ELR (cell line): Measurements from ENCODE around the gene TMEM50A.
"Not testable (repeated sequence)": the region's sequence is repeated elsewhere in the genome, so short reads cannot be mapped to it uniquely, and the experiment has no call there.

ENCODE experiments used
- DNase-seq: peaks from one replicate; pipeline ENCODE4 v3.0.0-alpha.2; 2015; ENCODE audit warnings: low read depth

TMEM50A gene

DNA sequence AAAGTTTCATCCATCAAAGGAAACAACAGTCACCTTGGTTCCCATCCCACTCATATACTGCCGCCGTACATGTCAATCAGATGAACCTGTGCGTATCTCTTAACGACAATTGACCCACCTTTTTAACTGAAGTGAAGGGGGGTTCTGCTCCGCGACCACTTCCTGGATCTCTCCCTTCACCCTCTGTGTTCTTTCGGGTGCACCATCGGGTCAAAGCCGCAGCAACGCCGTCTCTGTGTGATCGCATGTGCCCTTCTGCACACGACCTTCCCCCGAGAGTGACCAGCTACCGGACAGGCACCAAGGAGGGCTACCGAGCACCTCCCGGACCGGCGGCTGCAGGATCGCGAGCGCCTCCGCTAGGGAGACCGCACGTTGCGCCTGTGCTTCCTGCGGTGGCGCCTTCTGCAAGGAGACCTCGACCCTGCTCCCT is 1.2 kb upstream of the TMEM50A start:
- DNase-seq, result peak; percentile 22

DNA sequence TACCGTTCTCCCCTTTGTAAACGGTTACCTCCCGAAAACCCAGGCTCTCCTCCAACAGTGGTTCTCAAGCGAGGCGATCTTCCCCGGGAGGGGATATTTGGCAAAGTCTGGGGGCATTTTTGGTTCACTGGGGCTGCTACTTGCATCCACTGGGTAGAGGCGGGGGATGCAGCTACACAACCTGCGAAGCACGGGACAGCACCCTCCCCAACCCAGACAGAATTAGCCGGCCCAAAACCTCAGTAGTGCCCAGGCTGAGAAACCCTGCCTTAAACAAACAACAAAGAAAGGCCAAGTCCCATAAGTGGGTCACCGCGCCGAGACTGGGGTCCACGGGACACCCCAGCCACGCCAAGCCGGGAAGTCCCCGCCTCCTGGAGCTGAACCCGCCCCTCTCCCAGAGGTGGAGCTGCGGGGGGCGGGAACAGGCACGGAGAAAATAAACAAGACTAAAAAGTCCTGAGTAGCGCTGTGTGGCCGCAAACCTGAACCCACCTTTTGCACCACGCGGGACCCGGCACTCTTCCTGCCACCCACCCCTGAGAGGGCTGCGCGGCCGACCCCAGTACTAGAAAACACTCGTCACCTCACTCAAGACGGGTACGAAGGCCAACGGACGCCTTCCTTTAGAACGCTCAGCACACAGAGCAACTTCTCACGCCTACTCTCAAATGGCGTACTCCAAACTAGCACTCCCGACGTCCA is 499 bp upstream of the TMEM50A start:
- DNase-seq, result not testable (repeated sequence)

DNA sequence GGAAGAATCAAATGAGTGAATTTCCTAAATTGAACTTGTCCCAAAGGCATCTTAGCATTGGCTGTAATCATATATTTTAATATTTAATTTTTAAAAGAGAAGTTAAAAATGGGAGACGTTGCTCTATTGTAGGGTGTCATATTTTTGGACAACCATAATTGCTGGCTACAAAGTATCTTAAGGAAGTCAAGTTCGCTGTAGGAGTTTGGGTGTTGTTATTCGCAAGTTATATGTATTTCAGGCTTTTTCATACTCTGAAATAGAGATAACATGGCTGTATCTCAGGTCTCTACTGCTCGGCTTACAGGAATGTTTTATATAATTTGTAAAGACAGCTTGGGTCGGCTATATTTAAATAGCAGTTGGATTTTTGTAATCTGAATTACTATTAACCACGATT is 852 bp downstream of the TMEM50A start:
- DNase-seq, result no peak

DNA sequence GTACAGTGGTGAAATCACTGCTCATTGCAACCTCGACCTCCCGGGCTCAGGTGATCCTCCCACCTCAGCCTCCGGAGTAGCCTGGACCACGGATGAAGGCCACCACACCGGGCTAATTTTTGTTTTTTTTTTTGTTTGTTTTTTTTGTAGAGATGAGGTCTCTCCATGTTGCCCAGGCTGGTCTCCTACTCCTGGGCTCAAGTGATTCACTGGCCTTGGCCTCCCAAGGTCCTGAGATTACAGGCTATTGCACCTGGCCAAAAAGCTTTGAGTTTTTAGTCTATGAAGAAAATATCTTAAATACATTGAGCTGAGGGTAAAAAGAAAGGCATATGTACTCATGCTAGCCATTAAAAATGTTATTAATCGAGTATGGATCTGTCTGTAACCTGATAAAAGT is 3.6 kb downstream of the TMEM50A start:
- DNase-seq, result no peak

DNA sequence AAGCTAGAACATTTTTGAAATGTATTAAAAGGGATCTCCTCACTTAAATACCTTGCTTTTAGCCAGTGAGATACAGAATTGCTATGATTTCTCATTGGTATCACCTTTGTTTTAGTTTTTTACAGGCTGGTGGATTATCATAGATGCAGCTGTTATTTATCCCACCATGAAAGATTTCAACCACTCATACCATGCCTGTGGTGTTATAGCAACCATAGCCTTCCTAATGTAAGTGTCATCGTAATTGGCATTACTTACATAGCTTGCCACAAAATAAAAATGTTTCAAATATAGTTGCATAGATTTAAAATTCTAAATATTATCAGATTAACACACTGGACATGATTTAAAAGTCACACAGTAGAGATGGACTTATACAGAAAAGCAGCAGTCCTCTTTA is 4.7 kb downstream of the TMEM50A start:
- no peak for DNase-seq

DNA sequence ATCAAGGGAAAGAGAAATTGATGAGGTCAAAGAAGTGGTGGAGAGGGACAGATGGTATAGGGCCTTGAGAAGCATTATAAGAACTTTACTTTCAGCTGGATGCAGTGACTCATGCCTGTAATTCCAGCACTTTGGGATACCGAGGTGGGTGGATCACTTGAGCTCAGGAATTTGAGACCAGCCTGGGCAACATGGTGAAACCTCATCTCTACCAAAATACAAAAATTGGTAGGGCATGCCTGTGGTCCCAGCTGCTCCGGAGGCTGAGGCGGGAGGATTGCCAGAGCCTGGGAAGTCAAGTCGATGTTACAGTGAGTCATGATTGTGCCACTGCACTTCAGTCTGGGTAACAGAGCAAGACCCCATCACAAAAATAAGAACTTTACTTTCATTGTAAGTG is 5.7 kb downstream of the TMEM50A start:
- peak; percentile 79 for DNase-seq

DNA sequence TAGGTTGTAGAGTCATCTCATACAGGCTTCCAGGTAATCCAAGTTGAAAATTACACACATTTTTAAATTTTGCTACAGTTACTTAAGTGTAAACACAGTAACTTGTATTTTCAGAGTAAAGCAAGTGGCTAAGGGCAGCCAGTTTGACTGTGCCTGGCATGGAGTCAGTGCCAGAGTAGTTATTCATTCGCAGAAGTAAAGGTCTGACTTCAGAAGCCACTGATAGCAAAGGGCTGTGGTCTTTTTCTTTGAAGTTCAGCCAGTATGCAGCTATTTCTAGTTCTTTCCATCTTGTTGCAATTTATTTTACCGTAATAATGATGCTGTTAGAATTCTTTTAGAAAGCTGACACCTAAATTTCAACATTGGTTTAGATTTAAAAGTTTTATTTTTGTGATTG is 9.4 kb downstream of the TMEM50A start:
- DNase-seq, result no peak

DNA sequence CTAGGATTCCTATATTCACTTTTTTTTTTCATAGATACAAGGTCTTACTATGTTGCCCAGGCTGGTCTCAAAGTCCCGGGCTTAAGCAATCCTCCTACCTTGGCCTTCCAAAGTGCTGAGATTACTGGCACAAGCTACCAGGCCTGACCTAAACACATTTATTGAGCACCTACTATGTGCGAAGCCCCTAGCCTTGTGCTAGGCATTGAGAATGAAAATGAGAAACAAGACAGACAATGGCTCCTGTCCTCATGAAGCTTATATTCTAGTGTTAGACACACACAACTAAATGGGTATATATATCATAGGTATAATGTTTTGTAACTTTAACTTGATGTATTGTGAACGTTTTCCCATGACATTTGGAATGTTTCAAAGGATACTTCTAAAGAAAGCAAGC is 11.5 kb downstream of the TMEM50A start:
- DNase-seq, result no peak

DNA sequence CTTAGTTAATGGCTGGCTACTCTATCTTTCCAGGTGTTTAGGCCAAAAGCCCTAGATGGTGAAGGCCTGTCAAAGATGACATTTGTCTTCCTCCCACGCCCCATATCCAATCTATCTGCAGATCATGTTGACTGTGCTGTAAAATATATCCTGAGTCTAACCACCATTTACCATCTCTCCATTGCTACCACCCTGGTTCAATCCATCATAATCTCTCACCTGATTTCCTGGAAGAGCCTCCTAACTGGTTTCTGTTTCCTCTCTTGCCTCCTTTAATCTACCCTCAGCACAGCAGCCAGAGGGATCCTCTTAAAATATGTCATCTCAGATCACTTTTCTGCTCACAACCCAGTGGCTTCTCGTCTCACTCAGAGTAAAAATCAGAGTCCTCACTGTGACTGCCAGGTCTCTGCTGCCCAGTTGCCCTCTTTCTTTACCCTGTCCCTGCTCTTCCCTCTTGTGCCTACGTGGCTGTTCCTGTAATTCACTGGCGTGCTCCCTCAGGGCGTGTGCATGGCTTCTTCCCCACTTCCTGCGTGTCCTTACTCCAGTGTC is 17.8 kb downstream of the TMEM50A start:
- DNase-seq, result no peak

DNA sequence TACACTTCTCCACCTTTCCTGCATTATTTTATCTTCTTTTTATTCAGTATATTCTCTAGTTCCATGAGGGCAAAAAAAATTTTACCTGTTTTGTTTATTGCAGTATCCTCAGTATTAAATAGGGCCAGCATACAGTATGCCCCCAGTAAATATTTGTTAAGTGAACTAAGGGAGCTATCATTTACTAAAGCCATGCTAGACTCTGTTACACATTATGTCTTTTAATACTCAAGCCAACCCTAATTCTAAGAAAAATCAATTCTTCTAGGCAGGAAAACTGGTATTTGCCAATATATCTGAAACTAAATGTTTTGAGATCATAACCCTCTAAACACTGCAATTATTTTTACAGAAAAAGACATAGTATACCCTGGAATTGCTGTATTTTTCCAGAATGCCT is 18.3 kb downstream of the TMEM50A start:
- no peak for DNase-seq

DNA sequence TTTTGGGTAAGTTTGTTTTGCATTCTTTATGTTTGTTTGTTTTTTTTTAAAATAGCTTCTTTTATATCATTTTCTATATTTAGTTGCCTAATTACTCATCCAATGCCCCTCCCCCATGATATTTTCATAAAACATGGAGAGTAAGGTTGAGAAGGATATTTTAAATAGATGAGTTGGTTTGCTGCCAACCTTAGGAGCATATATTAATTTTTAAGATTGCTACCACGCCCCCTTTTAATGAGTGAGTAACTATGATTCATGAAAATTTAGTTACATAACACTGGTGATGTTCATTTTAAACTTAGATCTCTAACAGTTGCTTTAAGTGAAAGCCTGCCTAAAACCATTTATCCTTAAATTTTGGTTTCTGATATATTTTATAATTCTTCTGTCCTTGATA is 18.7 kb downstream of the TMEM50A start:
- peak; percentile 68 for DNase-seq

DNA sequence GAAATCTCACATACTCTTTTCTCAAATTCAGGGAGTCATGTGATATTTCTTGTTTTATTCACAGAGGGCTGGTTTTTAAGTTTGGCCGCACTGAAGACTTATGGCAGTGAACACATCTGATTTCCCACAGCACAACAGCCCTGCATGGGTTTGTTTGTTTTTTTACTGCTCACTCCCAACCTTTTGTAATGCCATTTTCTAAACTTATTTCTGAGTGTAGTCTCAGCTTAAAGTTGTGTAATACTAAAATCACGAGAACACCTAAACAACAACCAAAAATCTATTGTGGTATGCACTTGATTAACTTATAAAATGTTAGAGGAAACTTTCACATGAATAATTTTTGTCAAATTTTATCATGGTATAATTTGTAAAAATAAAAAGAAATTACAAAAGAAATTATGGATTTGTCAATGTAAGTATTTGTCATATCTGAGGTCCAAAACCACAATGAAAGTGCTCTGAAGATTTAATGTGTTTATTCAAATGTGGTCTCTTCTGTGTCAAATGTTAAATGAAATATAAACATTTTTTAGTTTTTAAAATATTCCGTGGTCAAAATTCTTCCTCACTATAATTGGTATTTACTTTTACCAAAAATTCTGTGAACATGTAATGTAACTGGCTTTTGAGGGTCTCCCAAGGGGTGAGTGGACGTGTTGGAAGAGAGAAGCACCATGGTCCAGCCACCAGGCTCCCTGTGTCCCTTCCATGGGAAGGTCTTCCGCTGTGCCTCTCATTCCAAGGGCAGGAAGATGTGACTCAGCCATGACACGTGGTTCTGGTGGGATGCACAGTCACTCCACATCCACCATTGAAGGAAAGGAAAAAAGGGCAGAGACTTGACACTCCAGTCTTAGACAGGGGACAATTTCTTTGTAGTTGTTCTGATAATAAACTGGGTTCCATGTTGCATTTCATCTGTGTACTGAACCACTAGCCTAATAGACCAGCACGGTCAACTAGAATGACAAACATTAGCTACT is 22.8 kb downstream of the TMEM50A start:
- peak; percentile 91 for DNase-seq

DNA sequence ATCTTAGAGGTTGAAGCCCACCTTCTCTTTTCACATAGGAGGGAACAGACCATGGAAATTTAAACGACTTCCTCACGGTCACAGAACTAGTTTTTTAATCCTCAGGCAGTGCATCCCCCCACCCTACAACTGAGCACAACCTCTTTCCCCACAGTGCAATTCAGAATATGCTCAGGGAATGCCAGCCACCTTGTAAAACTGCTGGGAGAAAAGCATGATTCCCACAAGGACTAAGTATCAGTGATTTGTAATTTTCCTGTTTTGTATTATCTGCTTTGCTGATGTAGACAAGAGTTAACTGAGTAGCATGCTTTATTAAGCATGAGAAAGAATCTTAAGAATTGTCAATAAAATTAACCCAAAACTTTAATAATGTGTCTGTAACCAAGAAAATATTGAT is 23.8 kb downstream of the TMEM50A start:
- no peak for DNase-seq

DNA sequence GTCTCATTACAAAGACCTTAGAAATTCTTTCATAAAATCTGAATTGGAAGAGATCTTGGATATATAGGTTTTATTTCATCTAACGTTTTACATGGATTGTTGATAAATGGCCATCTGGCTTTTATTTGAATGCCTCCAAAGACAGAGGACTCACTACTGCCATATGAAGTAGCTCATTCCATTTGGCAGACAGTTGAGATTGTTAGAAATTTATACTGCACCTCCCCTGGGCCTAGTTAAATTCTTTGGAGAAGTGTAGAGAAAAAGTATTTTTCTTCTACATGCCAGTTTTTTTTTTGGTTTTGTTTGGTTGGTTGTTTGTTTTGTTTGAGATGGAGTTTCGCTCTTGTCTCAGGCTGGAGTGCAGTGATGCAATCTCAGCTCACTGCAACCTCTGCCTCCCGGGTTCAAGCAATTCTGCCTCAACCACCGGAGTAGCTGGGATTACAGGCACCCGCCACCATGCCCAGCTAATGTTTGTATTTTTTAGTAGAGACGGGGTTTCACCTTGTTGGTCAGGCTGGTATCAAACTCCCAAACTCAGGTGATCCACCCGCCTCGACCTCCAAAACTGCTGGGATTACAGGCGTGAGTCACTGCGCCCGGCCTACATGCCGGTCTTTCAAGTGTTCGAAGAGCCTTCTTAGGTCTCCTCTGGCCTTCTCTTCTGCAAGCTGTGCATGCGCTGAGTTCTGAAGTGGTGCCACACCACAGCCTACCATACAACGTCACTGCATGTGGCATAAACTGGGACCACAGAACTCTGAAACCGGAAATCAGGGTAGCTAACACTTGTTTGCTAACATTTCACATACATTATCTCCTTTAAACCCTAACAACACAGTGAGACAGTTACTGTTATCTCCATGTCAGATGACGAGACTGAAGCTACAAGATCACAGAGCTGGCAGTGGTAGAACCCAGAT is 24.8 kb downstream of the TMEM50A start:
- DNase-seq, result not testable (repeated sequence)

DNA sequence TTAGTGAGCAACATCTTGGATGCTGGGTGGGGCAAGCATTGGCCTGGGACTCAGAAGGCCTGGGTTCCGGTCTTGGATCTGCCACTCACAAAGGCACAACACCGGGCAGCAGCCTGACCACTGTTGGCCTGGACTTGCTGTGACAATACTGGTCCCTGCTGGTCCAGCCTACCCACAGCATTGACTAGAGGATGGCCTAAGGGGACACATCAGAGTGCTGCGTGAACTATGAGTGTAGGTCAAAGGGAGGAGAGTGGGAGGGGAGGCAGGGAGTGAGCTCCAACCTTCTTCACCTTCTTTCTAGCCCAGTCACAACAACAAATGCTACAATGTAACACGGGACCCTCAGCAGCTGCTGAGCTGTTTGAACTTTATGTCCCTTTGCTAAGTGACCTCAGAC is 31.1 kb downstream of the TMEM50A start:
- peak; percentile 17 for DNase-seq

DNA sequence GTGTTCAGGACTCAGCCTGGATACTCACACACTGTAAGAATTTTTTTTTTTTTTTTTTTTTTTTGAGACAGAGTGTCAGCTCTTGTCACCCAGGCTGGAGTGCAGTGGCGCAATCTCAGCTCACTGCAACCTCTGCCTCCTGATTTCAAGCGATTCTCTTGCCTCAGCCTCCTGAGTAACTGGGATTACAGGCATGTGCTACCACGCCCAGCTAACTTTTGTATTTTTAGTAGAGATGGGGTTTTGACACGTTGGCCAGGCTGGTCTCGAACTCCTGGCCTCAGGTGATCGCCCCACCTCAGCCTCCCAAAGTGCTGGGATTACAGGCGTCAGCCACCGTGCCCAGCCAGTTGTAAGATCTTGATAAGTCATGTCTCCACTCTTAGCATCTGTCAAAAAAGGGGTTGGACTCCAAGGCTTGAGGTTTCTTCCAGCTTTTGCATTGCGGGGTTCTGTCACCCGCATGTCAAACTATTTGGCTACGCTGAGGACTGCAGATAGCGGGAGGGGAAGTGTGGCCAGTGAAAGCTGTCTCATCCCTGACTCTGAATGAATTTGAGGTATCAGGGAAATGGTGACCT is 31.6 kb downstream of the TMEM50A start:
- not testable (repeated sequence) for DNase-seq

DNA sequence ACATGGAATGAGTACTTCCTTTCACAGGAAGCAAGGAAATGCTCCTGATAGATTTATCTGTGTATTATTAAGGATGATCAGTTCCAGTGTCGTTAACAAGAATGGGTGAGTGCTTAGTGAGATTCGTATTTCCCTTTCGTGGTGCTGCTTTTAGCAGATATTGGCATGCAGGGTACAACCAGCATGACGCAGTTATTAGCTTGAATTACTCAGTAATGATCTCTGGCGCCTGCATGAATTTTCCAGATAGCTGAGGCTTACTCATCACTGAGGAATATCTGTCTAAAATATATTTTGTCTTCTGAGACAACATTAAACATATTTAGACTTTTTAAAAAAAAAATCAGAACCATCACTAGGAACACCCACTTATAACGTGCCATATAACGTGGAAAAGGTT is 33.6 kb downstream of the TMEM50A start:
- DNase-seq, result peak; percentile 90

DNA sequence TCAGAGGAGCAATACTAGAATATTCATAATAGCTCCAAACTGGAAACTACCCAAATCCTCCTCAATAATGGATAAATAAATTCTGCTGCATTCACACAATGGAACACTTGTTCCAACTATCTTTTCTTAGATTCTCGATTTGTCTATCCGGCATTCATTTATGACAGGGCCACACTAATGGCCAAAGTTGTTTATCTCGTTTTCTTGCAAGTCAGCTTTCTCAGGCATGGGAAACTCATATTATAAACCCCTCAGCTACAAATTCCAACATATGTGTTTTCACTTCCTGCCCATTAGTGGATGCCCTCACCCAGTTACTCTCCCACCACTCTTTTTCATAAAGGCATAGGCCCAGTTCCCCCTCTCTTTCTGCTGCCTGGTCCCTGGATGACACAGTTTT is 40.2 kb downstream of the TMEM50A start:
- DNase-seq, result not testable (repeated sequence)

DNA sequence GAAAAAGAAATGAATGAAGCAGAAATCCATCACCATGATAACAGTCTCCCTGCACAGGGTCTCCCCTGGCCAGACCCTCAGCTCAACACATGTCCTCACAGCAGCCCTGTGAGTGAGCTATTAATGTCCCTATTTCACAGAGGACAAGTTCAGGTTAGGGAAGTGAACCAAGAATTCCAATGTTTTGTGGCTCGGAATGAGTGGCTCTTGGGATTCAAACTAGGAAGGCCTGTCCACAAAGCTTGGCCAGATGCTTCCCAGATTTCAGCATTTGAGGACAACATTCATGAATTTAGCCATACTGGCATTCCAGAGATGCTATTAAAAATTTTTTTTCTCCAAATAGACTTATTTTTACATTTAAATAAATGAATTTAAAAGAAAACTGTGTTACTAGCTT is 44.4 kb downstream of the TMEM50A start:
- not testable (repeated sequence) for DNase-seq

DNA sequence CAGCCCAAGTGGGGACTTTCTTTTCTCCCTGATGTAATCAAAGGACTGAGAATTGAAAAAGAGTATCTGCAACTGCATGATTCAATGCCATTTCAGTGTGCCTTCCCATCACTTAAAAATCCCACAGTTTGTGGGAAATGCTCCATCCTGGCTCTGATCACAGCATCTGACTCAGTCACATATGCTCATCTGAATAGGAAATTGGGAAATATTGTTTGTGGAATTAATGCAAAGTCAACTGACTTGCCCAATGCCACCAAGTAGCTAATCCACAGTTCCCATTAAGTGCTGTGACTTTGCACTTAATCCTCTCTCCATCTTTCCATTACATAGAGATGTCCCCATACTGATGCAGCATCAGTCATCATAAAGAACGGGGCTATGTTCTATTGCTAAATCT is 45.0 kb downstream of the TMEM50A start:
- peak; percentile 78 for DNase-seq

DNA sequence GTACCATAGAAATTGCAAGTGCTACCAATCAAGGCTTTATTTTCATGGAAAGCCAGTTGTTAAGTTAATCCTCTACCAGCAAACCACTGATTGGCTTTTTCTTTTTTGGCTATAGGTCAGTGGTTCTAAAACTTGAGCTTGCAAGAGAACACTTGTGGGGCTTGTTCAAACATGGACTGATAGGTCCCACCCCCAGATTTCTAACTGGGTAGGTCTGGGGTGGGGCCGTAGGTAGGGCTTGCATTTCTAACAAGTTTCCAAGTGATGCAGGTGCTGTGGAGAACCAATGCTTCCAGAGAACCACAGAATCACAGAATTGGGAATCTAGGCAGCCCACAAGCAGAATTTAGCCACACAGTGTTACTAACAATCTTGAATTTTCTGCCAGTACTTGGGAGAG is 45.7 kb downstream of the TMEM50A start:
- not testable (repeated sequence) for DNase-seq
